ENCODE results near the gene KCNQ5. TPM values are rescaled to one million over a fixed set of nuclear protein-coding genes. Genes with fewer than 3 reads are reported as not detected.

KCNQ5 gene
- total and polyA plus RNA-seq, 11 donors = 0.06 to 0.18 TPM; not detected in 9

GRCh38 chr6:73139681-73140383 lies 518.0 kb downstream of the KCNQ5 start:
- WGBS, 4 donors = 73 to 80% (median 78%) methylated on average over 3 of the region's 3 CpGs
- intact Hi-C loops (cut with DNase I) = loop anchor here in 3 of 10 donors (10.0 kb wide), 2 partner anchors 515 to 525 kb away; partner anchors contain the start of gene KCNQ5 (in 2 of the 3)
- ATAC-seq = no peak
- no peaks in the 10 kb centered on the region for H3K4me1 ChIP-seq
- H3K9me3 ChIP-seq = peaks cover 0 to 5% (median 0%) of the 10 kb centered on the region in 12 donors
- H3K27ac ChIP-seq = no peak overlapping the region
- no peaks in the 10 kb centered on the region for H3K36me3 ChIP-seq
- H3K27me3 ChIP-seq = no peaks in the 10 kb centered on the region
- H3K4me3 ChIP-seq = no peak overlapping the region
- TF ChIP-seq POLR2A (IDR thresholded peaks at IDR 0.05) = no peak
- no peak for TF ChIP-seq CTCF (IDR thresholded peaks at IDR 0.05)
- DNase-seq = no peak

GRCh38 chr6:73143551-73143950 lies 521.7 kb downstream of the KCNQ5 start:
- Histone ChIP-seq H3K9me3 (no peaks in the 10 kb centered on the region), H3K36me3 (no peaks in the 10 kb centered on the region), H3K27ac (no peak overlapping the region), H3K4me3 (no peak overlapping the region), H3K27me3 (no peaks in the 10 kb centered on the region), H3K4me1 (no peaks in the 10 kb centered on the region)
- DNase-seq (no peak), ATAC-seq (no peak)
- WGBS, 4 donors = 86 to 90% (median 89%) methylated on average over 4 of the region's 4 CpGs
- TF ChIP-seq POLR2A (IDR thresholded peaks at IDR 0.05) (no peak), CTCF (IDR thresholded peaks at IDR 0.05) (no peak)
- intact Hi-C loops (cut with DNase I) = no loop called here

- no peaks in the 10 kb centered on the region for H3K4me1 ChIP-seq
- H3K36me3 ChIP-seq = no peaks in the 10 kb centered on the region
- H3K4me3 ChIP-seq = no peak overlapping the region
- no peaks in the 10 kb centered on the region for H3K9me3 ChIP-seq
- DNase-seq = no peak
- no peak overlapping the region for H3K27ac ChIP-seq
- H3K27me3 ChIP-seq = no peaks in the 10 kb centered on the region
- ATAC-seq = no peak
- TF ChIP-seq POLR2A (IDR thresholded peaks at IDR 0.05) (no peak), CTCF (IDR thresholded peaks at IDR 0.05) (no peak)
- intact Hi-C loops (cut with DNase I) = no loop called here
Observed at GRCh38 chr6:73144516-73144915, 522.7 kb downstream of the KCNQ5 start.

- no peaks in the 10 kb centered on the region for H3K36me3 ChIP-seq
- DNase-seq = no peak
- intact Hi-C loops (cut with DNase I) = no loop called here
- H3K27ac ChIP-seq = no peak overlapping the region
- no peaks in the 10 kb centered on the region for H3K9me3 ChIP-seq
- no peak for ATAC-seq
- H3K4me3 ChIP-seq = no peak overlapping the region
- 82 to 90% (median 84%) methylated on average over 6 of the region's 6 CpGs for WGBS, 4 donors
- no peaks in the 10 kb centered on the region for H3K27me3 ChIP-seq
- H3K4me1 ChIP-seq = no peaks in the 10 kb centered on the region
- TF ChIP-seq POLR2A (IDR thresholded peaks at IDR 0.05) (no peak), CTCF (IDR thresholded peaks at IDR 0.05) (no peak)
Observed at GRCh38 chr6:73145690-73146089, 523.8 kb downstream of the KCNQ5 start.
